A549 treated with Hydrocortisone at 1 μM for 4 hours (cell line): ENCODE data around the gene ZNF446. TPM values are rescaled to one million over a fixed set of nuclear protein-coding genes. Genes with fewer than 3 reads are reported as not detected.

Experiments
- total RNA-seq: library from RNA; stranded (reverse); fragments of 200-300 nt; extraction: Qiagen RNA extraction; gene quantifications from 5 replicates; pipeline ENCODE4 v1.2.3, GENCODE V29; 2022

The ZNF446 gene
- 11.4 to 13.4 TPM (median 13.0 TPM) in 5 replicates for total RNA-seq

DNA sequence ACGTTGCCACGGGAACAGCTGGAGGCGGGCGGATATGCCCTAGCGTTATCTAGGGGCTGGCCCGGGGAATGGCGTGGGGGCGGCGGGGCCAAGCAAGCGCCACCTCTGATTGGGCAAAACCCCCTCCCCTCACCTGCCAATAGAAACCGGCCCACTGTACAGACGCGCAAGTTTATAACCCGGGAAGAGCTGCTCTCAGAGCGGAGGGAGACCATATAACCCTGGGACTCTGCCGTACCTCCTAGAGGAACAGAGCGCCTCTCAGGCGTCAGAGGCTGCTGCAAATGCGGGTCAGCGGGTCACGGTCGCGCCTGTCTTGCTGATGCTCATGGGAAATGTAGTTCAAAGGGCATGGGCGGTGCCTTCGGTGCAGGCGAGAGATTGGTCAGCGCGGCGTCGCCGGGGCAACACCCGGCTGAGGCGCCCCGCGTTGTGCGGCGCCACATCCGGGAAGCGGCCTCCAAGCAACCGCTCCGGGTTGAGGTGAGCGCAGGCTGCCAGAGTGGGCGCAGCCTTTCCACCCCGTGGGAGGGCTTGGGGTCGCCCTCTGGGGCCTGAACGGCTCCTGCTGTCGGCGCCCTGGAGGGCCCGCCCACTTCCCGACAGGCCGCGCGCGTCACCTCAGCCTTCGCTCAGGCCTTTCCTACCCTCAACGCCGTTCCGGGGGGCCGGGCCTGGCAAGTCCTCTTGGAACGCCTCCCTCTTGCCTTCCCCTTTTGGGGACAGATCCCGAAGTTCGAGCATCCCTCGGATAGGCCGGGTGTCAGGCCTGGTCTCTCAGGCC, at the start of gene ZNF446:
ZNF446 (plus strand) TSS at position 639 of the 784 bp plus-strand sequence. CDS start 867 bp downstream, outside the sequence.

DNA sequence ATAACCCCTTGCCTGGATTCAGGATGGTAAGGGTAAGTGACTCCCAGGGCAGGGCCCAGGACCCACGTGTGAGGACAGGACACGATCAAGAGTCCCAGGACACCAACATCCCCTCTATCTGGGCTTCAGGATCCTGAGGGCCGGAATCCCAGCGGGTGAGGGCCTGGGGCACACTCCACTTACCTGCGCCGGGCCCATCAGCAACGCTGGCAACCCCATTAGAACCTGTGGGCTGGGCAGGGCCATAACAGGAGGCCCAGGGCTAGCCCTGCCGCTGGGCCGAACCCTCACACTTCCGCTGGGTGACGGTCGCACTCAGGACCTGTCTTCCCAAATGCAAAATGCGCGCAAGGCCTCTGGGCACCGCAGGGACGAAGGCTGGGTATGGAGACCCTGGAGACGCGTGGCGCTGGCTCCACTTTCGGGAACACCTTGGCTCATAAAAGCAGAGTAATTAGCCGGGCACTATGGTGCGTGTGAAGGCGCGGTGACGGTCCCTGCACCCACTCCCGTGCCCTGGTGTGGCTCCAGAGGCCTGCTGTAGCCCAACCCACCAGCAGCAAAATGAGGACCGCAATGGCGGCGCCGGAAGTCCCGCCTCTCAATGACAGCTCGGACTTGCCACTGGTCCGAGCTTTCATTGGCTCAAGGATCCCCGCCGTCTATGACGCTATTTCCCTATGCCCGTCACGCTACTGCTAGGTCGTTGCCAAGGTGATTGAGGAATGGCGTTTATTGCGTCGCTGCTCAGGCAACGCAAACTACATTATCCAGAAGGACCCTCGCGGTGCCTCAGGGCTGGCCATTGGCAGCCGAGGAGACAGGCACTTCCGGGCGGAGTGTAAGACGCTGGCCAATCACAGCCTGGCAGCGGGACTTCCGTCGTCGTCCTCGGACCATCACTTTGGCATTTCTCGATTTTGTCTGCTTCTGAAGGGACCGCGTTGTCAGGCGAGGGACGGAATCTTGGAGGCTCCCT, 36.3 kb upstream of the ZNF446 start, which contains the start of gene ZNF132:
ZNF132 (minus strand) TSS at position 578 of the 979 bp plus-strand sequence; CDS start at position 246, 332 bp downstream.

DNA sequence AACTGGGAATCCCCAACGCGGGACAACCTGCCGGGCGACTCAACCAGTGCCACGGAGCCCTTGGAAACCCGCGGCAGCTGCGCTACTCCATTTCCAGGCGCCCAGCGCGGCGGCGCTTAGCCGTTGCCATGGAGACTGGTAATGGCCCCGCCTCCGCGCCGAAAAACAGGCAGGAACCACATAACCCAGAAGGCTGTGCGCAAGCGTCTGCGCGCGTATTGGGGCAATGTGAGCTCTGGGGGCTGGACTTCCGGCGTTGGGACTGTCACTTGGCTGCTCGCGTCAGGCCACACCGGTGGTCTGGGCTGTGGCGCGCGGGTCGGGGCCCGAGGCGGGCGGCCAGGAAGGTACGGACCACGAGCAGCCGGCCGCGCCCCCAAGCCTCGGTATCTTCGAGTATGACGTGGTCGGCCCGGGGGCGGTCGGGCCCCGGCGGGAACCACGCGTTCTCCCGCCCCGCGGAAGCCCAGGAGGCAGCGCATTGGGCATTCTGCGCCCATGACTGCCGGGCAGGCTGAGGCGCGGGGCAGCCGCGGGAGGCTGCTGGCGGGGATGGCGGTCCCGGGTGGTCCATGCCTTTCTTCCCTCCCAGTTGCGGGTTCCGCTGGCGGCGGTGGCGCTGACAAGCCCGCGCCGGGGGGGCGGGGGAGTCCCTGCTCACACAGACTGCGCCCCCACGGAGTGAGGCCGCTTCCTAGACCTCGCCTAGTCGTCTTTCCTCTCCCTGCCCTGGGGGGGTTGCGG, 24.6 kb upstream of the ZNF446 start, which contains the start of gene ZNF324B:
ZNF324B (plus strand) TSS at position 265 of the 744 bp plus-strand sequence. CDS start 2,080 bp downstream, outside the sequence.

DNA sequence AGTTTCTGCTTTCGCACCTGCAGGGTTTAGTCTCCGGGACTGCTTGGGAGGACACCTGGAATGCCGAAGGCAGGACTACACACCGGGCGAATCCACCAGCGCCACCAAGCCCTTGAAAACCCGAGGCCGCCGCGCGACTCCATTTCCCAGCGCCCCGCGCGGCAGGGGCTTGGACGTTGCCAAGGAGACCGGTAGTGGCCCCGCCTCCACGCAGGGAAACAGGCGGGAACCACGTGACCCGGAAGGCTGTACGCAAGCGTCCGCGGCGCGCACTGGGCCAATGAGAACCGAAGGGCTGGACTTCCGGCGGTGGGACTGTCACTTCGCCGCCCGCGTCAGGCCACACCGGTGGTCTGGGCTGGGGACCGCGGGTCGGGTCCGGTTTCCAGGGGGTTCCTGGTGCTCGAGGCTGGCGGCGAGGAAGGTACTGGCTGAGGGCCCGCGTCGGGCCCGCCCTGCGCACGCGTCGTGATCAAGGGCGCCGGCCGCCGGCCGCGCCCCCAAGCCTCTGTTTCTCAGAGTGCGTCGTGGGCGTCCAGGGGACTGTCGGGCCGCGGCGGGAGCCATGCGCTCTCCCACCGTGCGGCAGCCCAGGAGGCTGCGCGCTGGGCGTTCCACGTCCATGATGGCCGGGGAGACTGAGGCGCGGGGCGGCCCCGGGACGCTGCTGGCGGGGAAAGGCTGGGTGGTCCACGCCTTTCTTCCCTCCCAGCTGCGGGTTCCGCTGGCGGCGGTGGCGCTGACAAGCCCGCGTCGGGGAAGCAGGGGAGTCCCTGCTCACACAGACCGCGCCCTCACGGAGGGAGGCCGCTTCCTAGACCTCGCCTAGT, 9.2 kb upstream of the ZNF446 start, which contains the start of gene ZNF324:
ZNF324 (plus strand) TSS at position 321 of the 830 bp plus-strand sequence. CDS start 2,106 bp downstream, outside the sequence.

DNA sequence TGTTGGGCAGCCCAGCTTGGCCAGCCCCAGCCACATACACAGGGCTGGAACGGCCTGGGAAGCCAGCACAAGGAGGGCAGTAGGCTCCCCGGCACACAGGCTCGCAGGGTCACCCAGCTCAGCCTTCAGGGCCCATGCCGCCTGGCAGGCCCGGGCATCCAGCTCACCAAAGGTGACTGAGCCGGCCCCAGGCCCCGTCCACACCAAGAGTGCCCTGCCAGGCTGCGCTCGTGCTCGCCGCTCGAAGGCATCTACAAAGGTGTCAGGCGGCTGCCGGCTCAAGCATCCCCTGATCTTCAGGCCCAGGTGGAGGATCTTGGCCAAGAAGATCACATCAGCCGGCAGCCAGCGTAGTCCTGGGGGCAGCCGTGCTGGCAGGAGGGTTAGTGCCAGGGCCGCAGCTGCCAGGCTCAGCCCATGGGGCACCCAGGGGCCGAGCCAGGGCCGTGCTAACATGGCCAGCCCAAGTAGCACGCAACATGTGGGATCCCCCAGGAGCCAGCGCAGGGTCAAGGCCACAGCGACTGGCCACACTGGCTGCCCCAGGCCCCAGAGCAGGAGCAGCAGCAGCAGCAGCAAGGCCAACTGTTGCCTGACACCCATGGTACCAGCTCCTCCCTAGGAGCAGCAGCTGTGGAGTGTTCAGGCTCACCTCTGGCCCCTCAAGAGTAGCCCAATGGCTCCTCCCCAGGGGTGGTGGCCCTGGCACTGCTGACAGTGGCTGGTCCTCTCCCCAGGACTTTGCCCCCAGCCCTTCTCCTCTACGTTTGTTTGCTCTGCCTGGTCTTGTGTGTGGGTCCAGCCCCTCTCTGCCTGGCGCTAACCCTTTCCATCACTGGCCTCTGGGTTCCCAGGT, 35.4 kb downstream of the ZNF446 start, which contains the start of gene SLC27A5:
SLC27A5 (minus strand) TSS at position 640 of the 856 bp plus-strand sequence; CDS start at position 603, 37 bp downstream.

DNA sequence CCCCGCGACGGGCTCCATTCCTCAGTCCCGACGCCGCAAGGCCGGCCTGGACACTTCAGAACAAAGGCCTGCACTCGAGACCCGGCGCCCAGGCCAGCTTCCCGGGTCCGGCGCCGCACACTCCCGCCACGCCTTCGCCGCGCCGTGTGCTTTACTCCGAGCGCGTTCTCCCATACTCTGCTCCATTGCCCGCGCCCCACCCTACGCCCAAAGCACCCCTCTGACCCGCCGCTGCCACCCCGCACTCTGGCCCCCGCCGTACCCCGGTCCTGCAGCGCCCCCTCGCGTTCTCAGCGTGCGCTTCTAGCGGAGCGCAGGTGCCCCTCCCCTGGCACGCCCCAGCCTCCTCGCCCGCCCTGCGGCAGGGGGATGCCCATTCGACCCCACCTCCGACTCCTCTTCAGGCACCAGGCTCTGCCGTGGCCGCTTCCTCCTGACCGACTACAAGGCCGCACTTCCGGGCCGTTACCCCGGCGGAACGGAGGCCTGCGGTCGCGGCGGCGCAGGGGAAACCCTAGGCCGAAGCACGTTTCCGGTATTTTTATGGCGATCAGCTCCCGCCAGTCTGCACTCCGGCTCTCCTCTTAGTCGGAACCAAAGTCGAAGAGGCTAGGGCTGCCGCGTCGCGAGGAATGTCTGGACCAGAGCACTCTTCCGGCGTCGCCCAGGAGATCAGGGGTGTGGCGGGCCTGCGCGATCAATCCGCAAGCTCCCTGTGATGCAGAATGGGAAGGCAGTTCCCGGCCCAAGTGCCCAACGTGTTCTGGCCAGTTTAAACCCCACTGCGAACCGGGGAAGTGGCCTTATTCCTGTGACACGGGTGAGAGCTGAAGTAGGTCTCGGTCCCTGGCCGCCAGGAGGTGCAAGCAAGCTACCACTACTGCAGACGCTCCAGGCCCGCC, 43.5 kb downstream of the ZNF446 start, which contains the start of gene ZBTB45:
ZBTB45 (minus strand) TSS at position 456 of the 902 bp plus-strand sequence. CDS start 2,137 bp downstream, outside the sequence.

Other genes starting within 250 kb of the ZNF446 start
- gene ZNF544, start 247.4 kb upstream of the ZNF446 start, total RNA-seq, result 17.7 to 20.7 TPM (median 18.4 TPM) in 5 replicates
- 0.89 to 1.8 TPM (median 0.97 TPM) in 5 replicates for gene ZNF8, start 197.4 kb upstream of the ZNF446 start, total RNA-seq
- 88.3 to 104 TPM (median 94.1 TPM) in 5 replicates for gene ERVK3-1, start 171.0 kb upstream of the ZNF446 start, total RNA-seq
- gene ZSCAN22, start 149.4 kb upstream of the ZNF446 start, total RNA-seq, result 2.2 to 3.0 TPM (median 2.5 TPM) in 5 replicates
- gene A1BG, start 122.9 kb upstream of the ZNF446 start, total RNA-seq, result 5.8 to 14.5 TPM (median 12.7 TPM) in 5 replicates
- gene ZNF497, start 113.6 kb upstream of the ZNF446 start, total RNA-seq, result 0.92 to 1.5 TPM (median 1.1 TPM) in 5 replicates
- gene ZNF837, start 95.3 kb upstream of the ZNF446 start, total RNA-seq, result 0.89 to 1.7 TPM (median 1.4 TPM) in 5 replicates
- gene RPS5, start 89.1 kb upstream of the ZNF446 start, total RNA-seq, result 2,190 to 2,596 TPM (median 2,481 TPM) in 5 replicates
- 0.08 to 0.17 TPM in 2 of 5 replicates, not detected in the others for gene RNF225, start 80.7 kb upstream of the ZNF446 start, total RNA-seq
- 16.9 to 20.4 TPM (median 17.9 TPM) in 5 replicates for gene ZNF584, start 67.7 kb upstream of the ZNF446 start, total RNA-seq
- gene ZNF132, start 36.2 kb upstream of the ZNF446 start, total RNA-seq, result 0.08 to 0.17 TPM (median 0.13 TPM) in 5 replicates
- 5.9 to 7.6 TPM (median 6.6 TPM) in 5 replicates for gene ZNF324B, start 24.7 kb upstream of the ZNF446 start, total RNA-seq
- gene ZNF324, start 9.3 kb upstream of the ZNF446 start, total RNA-seq, result 9.1 to 11.7 TPM (median 9.8 TPM) in 5 replicates
- gene SLC27A5, start 35.6 kb downstream of the ZNF446 start, total RNA-seq, result 20.6 to 35.2 TPM (median 29.0 TPM) in 5 replicates
- 14.9 to 20.7 TPM (median 19.4 TPM) in 5 replicates for gene ZBTB45, start 43.5 kb downstream of the ZNF446 start, total RNA-seq
- 646 to 765 TPM (median 655 TPM) in 5 replicates for gene TRIM28, start 67.7 kb downstream of the ZNF446 start, total RNA-seq
- 180 to 216 TPM (median 198 TPM) in 5 replicates for gene CHMP2A, start 78.8 kb downstream of the ZNF446 start, total RNA-seq
- 114 to 144 TPM (median 135 TPM) in 5 replicates for gene UBE2M, start 82.3 kb downstream of the ZNF446 start, total RNA-seq
- gene MZF1, start 97.0 kb downstream of the ZNF446 start, total RNA-seq, result 10.8 to 15.2 TPM (median 13.2 TPM) in 5 replicates